H9 (cell line): ENCODE results near the gene LTF. TPM values are rescaled to one million over a fixed set of nuclear protein-coding genes. Genes with fewer than 3 reads are reported as not detected.

Source experiments
- DNase-seq: peaks from one replicate; pipeline ENCODE4 v3.0.0-alpha.2; 2017
- H2AFZ ChIP-seq: one replicate; pipeline ENCODE4 v1.6.1; 2013; ENCODE audit warnings: mild to moderate bottlenecking, low read length, control low read depth, moderate library complexity
- H2AK5ac ChIP-seq: 2 replicates; pipeline ENCODE4 v1.6.1; 2013; ENCODE audit warnings: low read length, control low read depth, mixed read lengths; ENCODE audit not compliant: insufficient read length
- H2BK120ac ChIP-seq: one replicate; pipeline ENCODE4 v1.6.1; 2013; ENCODE audit warnings: low read depth, mild to moderate bottlenecking, low read length, control low read depth, inconsistent platforms; ENCODE audit not compliant: poor library complexity, severe bottlenecking
- H2BK12ac ChIP-seq: 2 replicates; pipeline ENCODE4 v1.6.1; 2013; ENCODE audit warnings: low read length, control low read depth, mixed read lengths, low read depth; ENCODE audit not compliant: insufficient read length
- H2BK15ac ChIP-seq: 2 replicates; pipeline ENCODE4 v1.6.1; 2013; ENCODE audit warnings: low read depth, low read length, control low read depth
- H2BK20ac ChIP-seq: one replicate; pipeline ENCODE4 v1.6.1; 2013; ENCODE audit warnings: low read depth, mild to moderate bottlenecking, low read length, control low read depth, inconsistent platforms; ENCODE audit not compliant: poor library complexity, severe bottlenecking
- H2BK5ac ChIP-seq: 2 replicates; pipeline ENCODE4 v1.6.1; 2013; ENCODE audit warnings: low read length, control low read depth, mixed read lengths; ENCODE audit not compliant: insufficient read length
- H3K14ac ChIP-seq: 2 replicates; pipeline ENCODE4 v1.6.1; 2013; ENCODE audit warnings: low read length, control low read depth; ENCODE audit not compliant: insufficient read depth
- H3K18ac ChIP-seq: 2 replicates; pipeline ENCODE4 v1.6.1; 2013; ENCODE audit warnings: low read depth, mild to moderate bottlenecking, mixed read lengths, low read length, control low read depth; ENCODE audit not compliant: insufficient read length
- H3K23ac ChIP-seq: 2 replicates; pipeline ENCODE4 v1.6.1; 2013; ENCODE audit warnings: low read length, control low read depth, mixed read lengths, low read depth; ENCODE audit not compliant: insufficient read length
- H3K23me2 ChIP-seq: 2 replicates; pipeline ENCODE4 v1.6.1; 2013; ENCODE audit warnings: low read depth, mild to moderate bottlenecking, mixed read lengths, low read length, control low read depth; ENCODE audit not compliant: insufficient read length, poor library complexity, severe bottlenecking
- H3K27ac ChIP-seq: 2 replicates; pipeline ENCODE4 v1.5.1; 2013; ENCODE audit warnings: low read length, control low read depth, mixed read lengths, low read depth; ENCODE audit not compliant: insufficient read length
- H3K27me3 ChIP-seq: 2 replicates; pipeline ENCODE4 v1.6.1; 2013; ENCODE audit warnings: low read length, control low read depth, inconsistent platforms; ENCODE audit not compliant: insufficient read depth
- H3K4ac ChIP-seq: 2 replicates; pipeline ENCODE4 v1.6.1; 2013; ENCODE audit warnings: low read depth, mild to moderate bottlenecking, control low read depth, inconsistent platforms, low read length, moderate library complexity
- H3K4me1 ChIP-seq: 2 replicates; pipeline ENCODE4 v1.6.1; 2013; ENCODE audit warnings: low read length, control low read depth, inconsistent platforms; ENCODE audit not compliant: insufficient read depth
- H3K4me2 ChIP-seq: 2 replicates; pipeline ENCODE4 v1.6.1; 2013; ENCODE audit warnings: low read length, control low read depth, mixed read lengths; ENCODE audit not compliant: insufficient read length, insufficient read depth
- H3K56ac ChIP-seq: 2 replicates; pipeline ENCODE4 v1.6.1; 2013; ENCODE audit warnings: low read depth, mild to moderate bottlenecking, mixed read lengths, low read length, control low read depth; ENCODE audit not compliant: insufficient read length
- H3K79me1 ChIP-seq: 2 replicates; pipeline ENCODE4 v1.6.1; 2013; ENCODE audit warnings: low read depth, mild to moderate bottlenecking, moderate library complexity, low read length, control low read depth, inconsistent platforms; ENCODE audit not compliant: insufficient read depth, poor library complexity, severe bottlenecking
- H3K79me2 ChIP-seq: 2 replicates; pipeline ENCODE4 v1.6.1; 2013; ENCODE audit warnings: low read length, control low read depth, inconsistent platforms; ENCODE audit not compliant: insufficient read depth
- H3K9ac ChIP-seq: 2 replicates; pipeline ENCODE4 v1.6.1; 2013; ENCODE audit warnings: low read length, control low read depth, mixed read lengths; ENCODE audit not compliant: insufficient read length; ENCODE audit errors: extremely low read depth
- H3K9me3 ChIP-seq: one replicate; pipeline ENCODE4 v1.6.1; 2013; ENCODE audit warnings: low read depth, low read length, inconsistent platforms; ENCODE audit not compliant: control insufficient read depth
- H3T11ph ChIP-seq: one replicate; pipeline ENCODE4 v1.6.1; 2013; ENCODE audit warnings: mild to moderate bottlenecking, low read length, control low read depth, inconsistent platforms
- H4K20me1 ChIP-seq: one replicate; pipeline ENCODE4 v1.6.1; 2013; ENCODE audit not compliant: control insufficient read depth, insufficient read length, insufficient read depth
- H4K5ac ChIP-seq: 2 replicates; pipeline ENCODE4 v1.6.1; 2013; ENCODE audit warnings: low read depth, mild to moderate bottlenecking, mixed read lengths, low read length, control low read depth; ENCODE audit not compliant: insufficient read length
- H4K8ac ChIP-seq: replicated peaks from 2 replicates; pipeline ENCODE4 v1.6.1; 2013; ENCODE audit warnings: low read length, control low read depth, mixed read lengths, low read depth; ENCODE audit not compliant: insufficient read length
- H4K91ac ChIP-seq: 2 replicates; pipeline ENCODE4 v1.6.1; 2013; ENCODE audit warnings: low read depth, mild to moderate bottlenecking, moderate library complexity, mixed read lengths, low read length, control low read depth; ENCODE audit not compliant: insufficient read length
- H3K27ac Mint-ChIP-seq, 3 experiments: 2 replicates in 2 of 3; 3 replicates in 1 of 3; pipeline ENCODE4 v1.8.0; 2020 to 2021; ENCODE audit warnings: mixed read lengths in 3 of 3, mild to moderate bottlenecking in 1 of 3, moderate library complexity in 1 of 3
- H3K27me3 Mint-ChIP-seq: 2 replicates; pipeline ENCODE4 v1.8.0; 2021; ENCODE audit warnings: low read depth, mild to moderate bottlenecking, moderate library complexity, mixed read lengths
- H3K36me3 Mint-ChIP-seq, 3 experiments: 2 replicates in 2 of 3; 3 replicates in 1 of 3; pipeline ENCODE4 v1.8.0; 2020 to 2021; ENCODE audit warnings: low read depth in 3 of 3, mixed read lengths in 3 of 3; ENCODE audit not compliant: insufficient read depth in 1 of 3
- H3K4me1 Mint-ChIP-seq, 2 experiments: 2 replicates each; pipeline ENCODE4 v1.8.0; 2020; ENCODE audit warnings: mixed read lengths in 2 of 2
- H3K4me3 Mint-ChIP-seq, 2 experiments: 2 replicates in 1 of 2; 3 replicates in 1 of 2; pipeline ENCODE4 v1.8.0; 2020 to 2021; ENCODE audit warnings: mild to moderate bottlenecking in 2 of 2, mixed read lengths in 2 of 2, moderate library complexity in 1 of 2
- H3K9me3 Mint-ChIP-seq, 2 experiments: 2 replicates in 1 of 2; 3 replicates in 1 of 2; pipeline ENCODE4 v1.8.0; 2020; ENCODE audit warnings: mild to moderate bottlenecking in 2 of 2, mixed read lengths in 2 of 2, moderate library complexity in 1 of 2
- WGBS: extraction: QIAGEN DNeasy Blood & Tissue Kit; methylation state at CpG from one replicate; pipeline ENCODE4 v1.1.7; 2013; ENCODE audit warnings: missing lambda C conversion rate, low lambda C conversion rate, mixed read lengths; ENCODE audit not compliant: insufficient read length; ENCODE audit errors: extremely low coverage; 5-methylcytosine and 5-hydroxymethylcytosine counted together
- total RNA-seq: library from RNA; stranded (reverse); gene quantifications from 2 replicates; pipeline ENCODE4 v1.2.1, GENCODE V29; 2021
- TF ChIP-seq, protein P1 (sequence below): fragments of 200-600 bp; sonication (generic); conservative IDR thresholded peaks from 3 replicates; pipeline ENCODE4 v1.8.0; 2021; ENCODE audit warnings: antibody characterized with exemption, mild to moderate bottlenecking

The LTF gene
- total RNA-seq, 1 experiment from 2014 or later = not detected

DNA sequence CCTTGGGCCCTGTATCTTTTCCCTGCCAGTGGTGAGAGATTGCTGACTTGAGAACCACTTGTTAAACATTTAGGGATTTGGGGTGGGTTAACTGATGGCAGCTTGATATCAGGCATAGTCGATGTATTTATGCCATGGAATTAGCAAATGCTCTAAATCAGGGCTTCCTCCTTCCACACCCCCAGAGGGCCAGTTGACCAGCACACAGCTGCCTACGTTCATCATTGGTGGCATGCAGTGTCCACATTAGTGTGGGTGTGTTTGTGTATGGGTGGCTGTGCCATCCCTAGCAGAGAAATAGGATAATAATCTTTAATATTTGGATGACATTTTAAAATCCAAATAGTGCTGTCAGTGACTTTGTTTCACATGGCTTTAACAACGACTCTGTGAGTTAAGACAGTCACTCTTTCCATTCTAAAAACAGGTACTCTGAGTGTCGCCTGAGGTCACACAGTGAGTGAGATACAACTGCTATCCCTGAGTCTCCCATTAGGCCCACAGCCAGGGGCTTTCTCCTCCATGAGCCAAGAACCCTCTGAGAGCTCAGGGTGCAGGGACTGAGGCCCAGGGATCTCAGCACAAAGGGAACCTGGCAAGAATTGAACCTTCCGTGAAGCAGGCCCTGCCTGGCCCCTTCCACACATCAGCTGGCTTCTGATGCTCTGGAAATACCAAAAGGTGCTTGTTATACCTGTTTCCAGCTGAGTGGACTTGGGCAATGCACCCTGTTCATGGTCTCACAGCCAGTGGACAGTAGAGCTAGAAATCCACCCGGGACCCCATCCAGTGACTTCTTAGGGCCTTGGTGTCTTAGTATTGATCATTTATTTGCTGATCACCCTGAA, 4.3 kb upstream of the LTF start:
- Histone ChIP-seq H3K27ac (no peak overlapping the region), H2BK12ac (no peak overlapping the region), H3K4ac (no peak overlapping the region), H3K14ac (no peak overlapping the region), H3K18ac (no peak overlapping the region), H2BK5ac (no peak overlapping the region), H3K9me3 (no peaks in the 10 kb centered on the region), H2AFZ (no peak overlapping the region), H4K20me1 (no peaks in the 10 kb centered on the region), H3K79me2 (no peaks in the 10 kb centered on the region), H3T11ph (no peak overlapping the region), H2BK15ac (no peak overlapping the region), H3K79me1 (no peaks in the 10 kb centered on the region), H4K91ac (no peak overlapping the region), H2AK5ac (no peak overlapping the region), H3K27me3 (no peaks in the 10 kb centered on the region; the same call in 1 of the 2 replicates), H3K23ac (no peak overlapping the region), H3K4me1 (no peaks in the 10 kb centered on the region), H3K9ac (no peak overlapping the region), H3K23me2 (no peaks in the 10 kb centered on the region), H2BK120ac (no peak overlapping the region), H2BK20ac (no peak overlapping the region), H4K5ac (no peak overlapping the region), H4K8ac (no peak overlapping the region), H3K56ac (no peak overlapping the region), H3K4me2 (no peak overlapping the region)
- TF ChIP-seq, protein P1, sequence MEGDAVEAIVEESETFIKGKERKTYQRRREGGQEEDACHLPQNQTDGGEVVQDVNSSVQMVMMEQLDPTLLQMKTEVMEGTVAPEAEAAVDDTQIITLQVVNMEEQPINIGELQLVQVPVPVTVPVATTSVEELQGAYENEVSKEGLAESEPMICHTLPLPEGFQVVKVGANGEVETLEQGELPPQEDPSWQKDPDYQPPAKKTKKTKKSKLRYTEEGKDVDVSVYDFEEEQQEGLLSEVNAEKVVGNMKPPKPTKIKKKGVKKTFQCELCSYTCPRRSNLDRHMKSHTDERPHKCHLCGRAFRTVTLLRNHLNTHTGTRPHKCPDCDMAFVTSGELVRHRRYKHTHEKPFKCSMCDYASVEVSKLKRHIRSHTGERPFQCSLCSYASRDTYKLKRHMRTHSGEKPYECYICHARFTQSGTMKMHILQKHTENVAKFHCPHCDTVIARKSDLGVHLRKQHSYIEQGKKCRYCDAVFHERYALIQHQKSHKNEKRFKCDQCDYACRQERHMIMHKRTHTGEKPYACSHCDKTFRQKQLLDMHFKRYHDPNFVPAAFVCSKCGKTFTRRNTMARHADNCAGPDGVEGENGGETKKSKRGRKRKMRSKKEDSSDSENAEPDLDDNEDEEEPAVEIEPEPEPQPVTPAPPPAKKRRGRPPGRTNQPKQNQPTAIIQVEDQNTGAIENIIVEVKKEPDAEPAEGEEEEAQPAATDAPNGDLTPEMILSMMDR = no peak
- Mint-ChIP-seq H3K27me3 (peaks cover 18% of the 10 kb centered on the region), H3K4me3 (no peak overlapping the region), H3K4me1 (peaks cover 0 to 4% of the 10 kb centered on the region in 2 experiments; a peak in 1 of 4 replicates), H3K36me3 (no peaks in the 10 kb centered on the region), H3K9me3 (no peaks in the 10 kb centered on the region), H3K27ac (no peak overlapping the region)
- DNase-seq = peak; percentile 7
- no CpG with 5 or more reads among the region's 6 CpGs for WGBS
